HepG2 (cell line): ENCODE results near the gene PLEKHA3. TPM values are rescaled to one million over a fixed set of nuclear protein-coding genes. Genes with fewer than 3 reads are reported as not detected.

Source experiments
- AHDC1 ChIP-seq: sonication (generic); formaldehyde crosslinking; IDR thresholded peaks from 2 replicates; pipeline ENCODE4 v1.5.1; 2020; ENCODE audit warnings: mild to moderate bottlenecking, missing genetic modification reagents, borderline replicate concordance
- CREB1 ChIP-seq, 2 experiments: fragments of 450-650 bp in 1 of 2; IDR thresholded peaks; 2 replicates each; pipeline ENCODE4 v1.6.1; 2016 to 2017; ENCODE audit warnings: control low read depth in 1 of 2, mild to moderate bottlenecking in 1 of 2, missing compliant biosample characterization in 1 of 2, missing genetic modification characterization in 1 of 2
- CREB3 ChIP-seq: sonication (generic); formaldehyde crosslinking; IDR thresholded peaks from 2 replicates; pipeline ENCODE4 v1.5.0; 2020; ENCODE audit warnings: missing genetic modification reagents
- HMG20A ChIP-seq: IDR thresholded peaks from 2 replicates; pipeline ENCODE4 v1.6.1; 2016; ENCODE audit warnings: borderline replicate concordance
- MAFF ChIP-seq: IDR thresholded peaks from 2 replicates; pipeline ENCODE4 v1.6.1; 2011; ENCODE audit warnings: low read depth, low read length, improper control_type of control experiment
- MAZ ChIP-seq, 2 experiments: sonication (generic) in 1 of 2; formaldehyde crosslinking in 1 of 2; IDR thresholded peaks; 2 replicates each; pipeline versions ENCODE4 v1.5.0 to v1.6.1; 2012 to 2020; ENCODE audit warnings: low read depth in 2 of 2, mild to moderate bottlenecking in 2 of 2, borderline replicate concordance in 1 of 2, improper control_type of control experiment in 1 of 2, low read length in 1 of 2, missing genetic modification reagents in 1 of 2, moderate library complexity in 1 of 2
- NR1H2 ChIP-seq: sonication (generic); formaldehyde crosslinking; IDR thresholded peaks from 2 replicates; pipeline ENCODE4 v1.8.1; 2022; ENCODE audit warnings: low read depth, missing genetic modification reagents, borderline replicate concordance
- SMAD3 ChIP-seq: sonication (generic); formaldehyde crosslinking; IDR thresholded peaks from 2 replicates; pipeline ENCODE4 v1.4.0; 2020; ENCODE audit warnings: missing genetic modification reagents
- SNAPC5 ChIP-seq: sonication (generic); formaldehyde crosslinking; IDR thresholded peaks from 2 replicates; pipeline ENCODE4 v1.8.1; 2023; ENCODE audit warnings: mild to moderate bottlenecking, missing genetic modification reagents, borderline replicate concordance
- TOPORS ChIP-seq: sonication (generic); formaldehyde crosslinking; IDR thresholded peaks from 2 replicates; pipeline ENCODE4 v1.8.0; 2023; ENCODE audit warnings: mild to moderate bottlenecking, missing genetic modification reagents
- ZFP91 ChIP-seq: sonication (generic); formaldehyde crosslinking; IDR thresholded peaks from 2 replicates; pipeline ENCODE4 v1.9.0; 2022; ENCODE audit warnings: missing genetic modification reagents, mild to moderate bottlenecking, borderline replicate concordance
- ZNF337 ChIP-seq: sonication (generic); formaldehyde crosslinking; IDR thresholded peaks from 2 replicates; pipeline ENCODE4 v1.5.1; 2020; ENCODE audit warnings: missing genetic modification reagents, low read depth, mild to moderate bottlenecking, borderline replicate concordance
- ZNF446 ChIP-seq: sonication (generic); formaldehyde crosslinking; IDR thresholded peaks from 2 replicates; pipeline ENCODE4 v1.5.0; 2020; ENCODE audit warnings: mild to moderate bottlenecking, missing genetic modification reagents
- ZSCAN22 ChIP-seq: sonication (generic); formaldehyde crosslinking; IDR thresholded peaks from 2 replicates; pipeline ENCODE4 v1.4.0; 2020; ENCODE audit warnings: mild to moderate bottlenecking, missing genetic modification reagents
- polyA plus RNA-seq, 8 experiments: library from polyadenylated mRNA; depleted of rRNA in 3 of 8; stranded (reverse) in 7 of 8; unstranded in 1 of 8; fragments of >200 nt; fragmentation: Illumina TruSeq in 4 of 8; extraction: Trizol in 4 of 8; gene quantifications; 2 replicates each; pipeline versions ENCODE4 v1.2.1 to v1.2.3, GENCODE V29; 2011 to 2016; ENCODE audit warnings: low read depth in 4 of 8, missing spikeins in 1 of 8, mixed read lengths in 1 of 8; ENCODE audit not compliant: insufficient read depth in 1 of 8
- total RNA-seq, 5 experiments: library from RNA; depleted of rRNA; stranded (reverse); fragments of >200 nt; fragmentation: Illumina TruSeq; extraction: Trizol; gene quantifications; 2 replicates each; pipeline ENCODE4 v1.2.3, GENCODE V29; 2016; ENCODE audit warnings: low read depth in 1 of 5

Gene PLEKHA3
- total and polyA plus RNA-seq, 2 of the 13 experiments (the other 11 are each of a cell fraction or from before 2014, with no cell fraction given), result 11.7 to 23.1 TPM

GRCh38 chr2:178478439-178479274 is 1.6 kb upstream of the PLEKHA3 start, which contains the start of gene FKBP7 (continued):
- TF ChIP-seq AHDC1 (CRISPR knock-in tag) (no peak; the same call in 1 of the 2 replicates), SNAPC5 (no peak; the same call in 1 of the 2 replicates), MAFF (no peak), MAZ (IDR thresholded peaks at IDR 0.05; ENCODE audit: borderline replicate concordance, low read depth, low read length) (peak; percentile 80), MAZ (CRISPR knock-in tag; IDR thresholded peaks at IDR 0.05; ENCODE audit: low read depth) (peak; percentile 55; the same call in 1 of the 2 replicates), TOPORS (peak; percentile 29; the same call in 1 of the 2 replicates), ZNF337 (peak; percentile 80; the same call in 1 of the 2 replicates), ZSCAN22 (CRISPR knock-in tag) (no peak), ZFP91 (CRISPR knock-in tag) (peak; percentile 88; the same call in 1 of the 2 replicates), NR1H2 (no peak), HMG20A (CRISPR knock-in tag) (peak; percentile 60; the same call in 1 of the 2 replicates), SMAD3 (CRISPR knock-in tag) (peak; percentile 50; the same call in 1 of the 2 replicates), CREB3 (CRISPR knock-in tag) (peak; percentile 90; the same call in 1 of the 2 replicates), CREB1 (IDR thresholded peaks at IDR 0.05) (peak; percentile 83), CREB1 (CRISPR knock-in tag; IDR thresholded peaks at IDR 0.05) (peak; percentile 90), ZNF446 (CRISPR knock-in tag) (no peak)
